Left lung (tissue), 10 donors: Measurements from ENCODE around the gene SGK2. TPM values are rescaled to one million over a fixed set of nuclear protein-coding genes. Genes with fewer than 3 reads are reported as not detected.

Source experiments
- ATAC-seq: fragments of 200-7000 bp; cut with Tn5 transposase; one replicate; pipeline ENCODE4 v1.9.1; 2020; ENCODE audit warnings: moderate library complexity
- DNase-seq, 4 donors: peaks; one replicate each; pipeline ENCODE4 v3.0.0-alpha.2; 2013 to 2020
- H3K27ac ChIP-seq, 2 donors: fragments of 200-600 bp; sonication (generic) in 1 of 2; one replicate each; pipeline versions ENCODE4 v1.5.0 to v1.8.0; 2020 to 2021
- H3K27me3 ChIP-seq, 2 donors: fragments of 200-600 bp; sonication (generic) in 1 of 2; one replicate each; pipeline versions ENCODE4 v1.5.0 to v1.8.0; 2020 to 2021
- H3K36me3 ChIP-seq, 2 donors: fragments of 200-600 bp; sonication (generic) in 1 of 2; one replicate each; pipeline versions ENCODE4 v1.5.0 to v1.8.0; 2020 to 2021
- H3K4me1 ChIP-seq, 2 donors: fragments of 200-600 bp; one replicate each; pipeline ENCODE4 v1.8.0; 2021
- H3K4me3 ChIP-seq, 2 donors: fragments of 200-600 bp; sonication (generic) in 1 of 2; one replicate each; pipeline versions ENCODE4 v1.5.0 to v1.8.0; 2020 to 2021; ENCODE audit warnings: mild to moderate bottlenecking in 1 of 2
- H3K9me3 ChIP-seq, 2 donors: fragments of 200-600 bp; sonication (generic) in 1 of 2; one replicate each; pipeline versions ENCODE4 v1.5.0 to v1.8.0; 2020 to 2021
- CTCF ChIP-seq, 2 donors: fragments of 200-600 bp; sonication (generic) in 1 of 2; IDR thresholded peaks; one replicate each; pipeline versions ENCODE4 v1.5.0 to v1.8.0; 2021; ENCODE audit warnings: antibody characterized with exemption in 2 of 2
- intact Hi-C, 2 donors: fragments of 100-400 bp; cut with DNase I; formaldehyde crosslinking; loops; one replicate each; pipeline versions ENCODE4 v1.11.2 to v1.14.2; 2022
- polyA plus RNA-seq, 6 donors: library from polyadenylated mRNA; unstranded; fragments of 120-200 nt; gene quantifications; one replicate each; pipeline ENCODE4 v1.2.1, GENCODE V29; 2013; ENCODE audit not compliant: insufficient read length in 6 of 6
- total RNA-seq, 2 donors: library from RNA; stranded (reverse); fragmentation: NEBNext Ultra II Directional; extraction: Animal tissue kit (Norgen Biotek cat#: 25700); gene quantifications; one replicate each; pipeline ENCODE4 v1.2.1, GENCODE V29; 2021
- donor health status: DM: no; HTN: yes; CAD: no.
- donor health status: DM: no; HTN: no; CAD: no.

The SGK2 gene
- total and polyA plus RNA-seq, 8 donors = 0.39 to 13.2 (median 10.4) TPM

GRCh38 chr20:43543138-43543537 is 15.7 kb upstream of the SGK2 start:
- intact Hi-C loops = no loop called here

GRCh38 chr20:43544501-43544900 is 14.3 kb upstream of the SGK2 start:
- TF ChIP-seq CTCF (IDR thresholded peaks at IDR 0.05) = no peak
- intact Hi-C loops = no loop called here
- H3K9me3 ChIP-seq = peaks cover 0 to 5% of the 10 kb centered on the region in 2 donors
- H3K27me3 ChIP-seq = no peaks in the 10 kb centered on the region
- no peaks in the 10 kb centered on the region for H3K4me1 ChIP-seq
- no peak for DNase-seq
- H3K4me3 ChIP-seq = no peak overlapping the region
- H3K27ac ChIP-seq = no peak overlapping the region
- H3K36me3 ChIP-seq = peaks cover 0 to 6% of the 10 kb centered on the region in 2 donors
- ATAC-seq = no peak

More at GRCh38 chr20:43543138-43543537, 15.7 kb upstream of the SGK2 start:
- Histone ChIP-seq H3K4me1 (peaks cover 0 to 4% of the 10 kb centered on the region in 2 donors), H3K27ac (no peak overlapping the region), H3K27me3 (no peaks in the 10 kb centered on the region), H3K36me3 (peaks cover 0 to 6% of the 10 kb centered on the region in 2 donors), H3K9me3 (peaks cover 0 to 5% of the 10 kb centered on the region in 2 donors), H3K4me3 (no peak overlapping the region)
- no peak for TF ChIP-seq CTCF (IDR thresholded peaks at IDR 0.05)
- ATAC-seq = no peak
- no peak for DNase-seq

GRCh38 chr20:43545837-43546578 is 12.8 kb upstream of the SGK2 start:
- no peaks in the 10 kb centered on the region for H3K4me1 ChIP-seq
- no peak for TF ChIP-seq CTCF (IDR thresholded peaks at IDR 0.05)
- intact Hi-C loops = no loop called here
- DNase-seq = no peak
- peaks cover 0 to 5% of the 10 kb centered on the region in 2 donors for H3K9me3 ChIP-seq
- H3K36me3 ChIP-seq = no peaks in the 10 kb centered on the region
- H3K27me3 ChIP-seq = no peaks in the 10 kb centered on the region
- H3K27ac ChIP-seq = no peak overlapping the region
- H3K4me3 ChIP-seq = no peak overlapping the region
- no peak for ATAC-seq

GRCh38 chr20:43548273-43548880 is 10.4 kb upstream of the SGK2 start:
- ATAC-seq = no peak
- intact Hi-C loops = no loop called here
- no peaks in the 10 kb centered on the region for H3K27me3 ChIP-seq
- TF ChIP-seq CTCF (IDR thresholded peaks at IDR 0.05) = no peak
- no peak overlapping the region for H3K4me3 ChIP-seq
- H3K27ac ChIP-seq = no peak overlapping the region
- H3K9me3 ChIP-seq = peaks cover 0 to 5% of the 10 kb centered on the region in 2 donors
- DNase-seq = no peak
- no peaks in the 10 kb centered on the region for H3K4me1 ChIP-seq
- H3K36me3 ChIP-seq = no peaks in the 10 kb centered on the region

- H3K4me3 ChIP-seq = no peak overlapping the region
- H3K27ac ChIP-seq = no peak overlapping the region
- DNase-seq (no peak), ATAC-seq (no peak)
- intact Hi-C loops = no loop called here
- H3K36me3 ChIP-seq = no peaks in the 10 kb centered on the region
- H3K9me3 ChIP-seq = peaks cover 0 to 5% of the 10 kb centered on the region in 2 donors
- H3K27me3 ChIP-seq = no peaks in the 10 kb centered on the region
- no peaks in the 10 kb centered on the region for H3K4me1 ChIP-seq
- TF ChIP-seq CTCF (IDR thresholded peaks at IDR 0.05) = no peak
Measured at GRCh38 chr20:43549416-43550065, 9.3 kb upstream of the SGK2 start.
